H1 (cell line): ENCODE results near the gene NFIX. TPM values are rescaled to one million over a fixed set of nuclear protein-coding genes. Genes with fewer than 3 reads are reported as not detected.
A peak's percentile ranks its signal among the peaks of the same experiment; 100 is the strongest.

Source experiments
- CTCF ChIA-PET: fragments of 300-600 bp; sonication (Branson Sonifier 250); formaldehyde crosslinking; loops from one replicate; lab custom pipeline; 2021; ENCODE audit not compliant: partially characterized antibody; lab: Charles Lee
- POLR2A ChIA-PET: fragments of 300-600 bp; sonication (Branson Sonifier 250); formaldehyde crosslinking; loops from one replicate; lab custom pipeline; 2021; ENCODE audit warnings: inconsistent platforms; ENCODE audit not compliant: partially characterized antibody; lab: Charles Lee
- DNase-seq, 2 experiments: peaks; one replicate each; pipeline versions ENCODE4 v3.0.0 to v3.0.0-alpha.2; 2010 to 2022; ENCODE audit warnings: low spot score in 2 of 2, low read depth in 1 of 2, mixed read lengths in 1 of 2
- FAIRE-seq: peaks from 2 replicates; lab custom pipeline; 2011; peaks lifted over from hg19 to GRCh38; lab: Jason Lieb, UNC
- H2AFZ ChIP-seq: 2 replicates; pipeline ENCODE4 v1.8.1; 2012; ENCODE audit warnings: low read length, inconsistent platforms
- H2AK5ac ChIP-seq: 2 replicates; pipeline ENCODE4 v1.6.1; 2013; ENCODE audit warnings: low read depth, low read length
- H2BK120ac ChIP-seq: replicated peaks from 2 replicates; pipeline ENCODE3; 2013; ENCODE audit warnings: low read depth, low read length, inconsistent platforms
- H2BK12ac ChIP-seq: 2 replicates; pipeline ENCODE4 v1.6.1; 2013; ENCODE audit warnings: low read depth, low read length
- H2BK15ac ChIP-seq: 2 replicates; pipeline ENCODE4 v1.6.1; 2013; ENCODE audit warnings: low read length
- H2BK20ac ChIP-seq: 2 replicates; pipeline ENCODE4 v1.6.1; 2013; ENCODE audit warnings: low read length
- H2BK5ac ChIP-seq: 2 replicates; pipeline ENCODE4 v1.6.1; 2013; ENCODE audit warnings: low read depth, low read length
- H3K14ac ChIP-seq: 2 replicates; pipeline ENCODE4 v1.6.1; 2013; ENCODE audit warnings: inconsistent platforms; ENCODE audit not compliant: insufficient read length
- H3K18ac ChIP-seq: 2 replicates; pipeline ENCODE4 v1.6.1; 2013; ENCODE audit warnings: low read length; ENCODE audit errors: extremely low read depth
- H3K23ac ChIP-seq: 2 replicates; pipeline ENCODE4 v1.6.1; 2013; ENCODE audit warnings: inconsistent platforms; ENCODE audit not compliant: insufficient read length
- H3K23me2 ChIP-seq: 2 replicates; pipeline ENCODE4 v1.6.1; 2013; ENCODE audit warnings: low read depth, low read length
- H3K27ac ChIP-seq: 2 replicates; pipeline ENCODE4 v1.6.1; 2011; ENCODE audit warnings: low read depth, low read length, inconsistent platforms
- H3K27me3 ChIP-seq, 4 experiments: replicated peaks in 1 of 4; 1 replicate in 1 of 4; 2 replicates in 3 of 4; pipeline versions ENCODE4 v1.6.1 to v1.8.1; 2011 to 2013; ENCODE audit warnings: low read length in 3 of 4, mild to moderate bottlenecking in 3 of 4, inconsistent platforms in 2 of 4, mixed read lengths in 2 of 4, moderate library complexity in 1 of 4; ENCODE audit not compliant: control insufficient read depth in 3 of 4, insufficient read depth in 3 of 4; ENCODE audit errors: extremely low read depth in 1 of 4
- H3K36me3 ChIP-seq, 4 experiments: 2 replicates each; pipeline versions ENCODE4 v1.6.1 to v1.8.1; 2011 to 2013; ENCODE audit warnings: mild to moderate bottlenecking in 4 of 4, low read length in 3 of 4, moderate library complexity in 2 of 4, control low read depth in 1 of 4, inconsistent platforms in 1 of 4; ENCODE audit not compliant: insufficient read depth in 4 of 4, control insufficient read depth in 2 of 4
- H3K4ac ChIP-seq: replicated peaks from 2 replicates; pipeline ENCODE3; 2013; ENCODE audit warnings: low read length, low read depth, mixed read lengths, inconsistent platforms; ENCODE audit not compliant: insufficient read length
- H3K4me1 ChIP-seq, 4 experiments: replicated peaks in 1 of 4; 1 replicate in 1 of 4; 2 replicates in 3 of 4; pipeline versions ENCODE4 v1.6.1 to v1.8.1; 2011 to 2013; ENCODE audit warnings: low read length in 3 of 4, inconsistent platforms in 2 of 4, mixed read lengths in 1 of 4; ENCODE audit not compliant: insufficient read depth in 4 of 4, control insufficient read depth in 3 of 4
- H3K4me2 ChIP-seq, 2 experiments: 2 replicates each; pipeline versions ENCODE4 v1.6.1 to v1.8.1; 2011 to 2013; ENCODE audit warnings: low read depth in 2 of 2, low read length in 2 of 2, control low read depth in 1 of 2, inconsistent platforms in 1 of 2, mild to moderate bottlenecking in 1 of 2; ENCODE audit not compliant: insufficient read depth in 1 of 2
- H3K4me3 ChIP-seq, 4 experiments: fragments of 200-600, 300-600 bp in 1 of 4; sonication (generic), shearing (Covaris generic), sonication (Bioruptor Twin) in 1 of 4; 2 replicates each; pipeline versions ENCODE4 v1.5.1 to v1.8.1; 2011 to 2016; ENCODE audit warnings: low read length in 4 of 4, low read depth in 3 of 4, control low read depth in 2 of 4, inconsistent platforms in 2 of 4, mild to moderate bottlenecking in 2 of 4, mixed read lengths in 1 of 4, moderate library complexity in 1 of 4; ENCODE audit not compliant: insufficient read depth in 2 of 4; ENCODE audit errors: extremely low read depth in 1 of 4
- H3K56ac ChIP-seq: replicated peaks from 2 replicates; pipeline ENCODE3; 2013; ENCODE audit warnings: low read depth, mild to moderate bottlenecking, mixed read lengths, low read length, inconsistent platforms; ENCODE audit not compliant: insufficient read length
- H3K79me1 ChIP-seq: 2 replicates; pipeline ENCODE4 v1.6.1; 2013; ENCODE audit warnings: low read depth, low read length, control low read depth
- H3K79me2 ChIP-seq, 2 experiments: 2 replicates each; pipeline versions ENCODE4 v1.6.1 to v1.8.1; 2012 to 2013; ENCODE audit warnings: low read length in 2 of 2, mild to moderate bottlenecking in 2 of 2, inconsistent platforms in 1 of 2; ENCODE audit not compliant: insufficient read depth in 2 of 2, control insufficient read depth in 1 of 2
- H3K9ac ChIP-seq, 4 experiments: replicated peaks in 1 of 4; 1 replicate in 1 of 4; 2 replicates in 3 of 4; pipeline versions ENCODE4 v1.6.1 to v1.8.1; 2011 to 2013; ENCODE audit warnings: low read depth in 3 of 4, low read length in 3 of 4, control low read depth in 2 of 4, mild to moderate bottlenecking in 2 of 4, moderate library complexity in 2 of 4, inconsistent platforms in 1 of 4; ENCODE audit errors: extremely low read depth in 1 of 4
- H3K9me3 ChIP-seq, 2 experiments: 2 replicates each; pipeline versions ENCODE4 v1.6.1 to v1.8.1; 2012 to 2013; ENCODE audit warnings: mild to moderate bottlenecking in 2 of 2, moderate library complexity in 2 of 2, control low read depth in 1 of 2, inconsistent platforms in 1 of 2, low read depth in 1 of 2, low read length in 1 of 2, mixed read lengths in 1 of 2; ENCODE audit not compliant: insufficient read depth in 2 of 2
- H4K20me1 ChIP-seq, 2 experiments: replicated peaks in 1 of 2; 2 replicates each; pipeline versions ENCODE3 to v1.8.1; 2011 to 2013; ENCODE audit warnings: inconsistent platforms in 2 of 2, low read length in 2 of 2, mild to moderate bottlenecking in 1 of 2; ENCODE audit not compliant: insufficient read depth in 2 of 2, control insufficient read depth in 1 of 2
- H4K5ac ChIP-seq: 2 replicates; pipeline ENCODE4 v1.6.1; 2013; ENCODE audit warnings: low read length, low read depth, mixed read lengths, inconsistent platforms; ENCODE audit not compliant: insufficient read length
- H4K8ac ChIP-seq: 2 replicates; pipeline ENCODE4 v1.8.0; 2013; ENCODE audit warnings: mild to moderate bottlenecking, moderate library complexity, low read length, inconsistent platforms; ENCODE audit not compliant: insufficient read depth; ENCODE audit errors: extremely low read depth
- H4K91ac ChIP-seq: replicated peaks from 2 replicates; pipeline ENCODE3; 2013; ENCODE audit warnings: low read length, mixed read lengths, inconsistent platforms; ENCODE audit not compliant: insufficient read length
- JUND ChIP-seq: IDR thresholded peaks from 2 replicates; pipeline ENCODE4 v1.6.1; 2011; ENCODE audit warnings: mild to moderate bottlenecking, improper control_type of control experiment, low read length
- POLR2A ChIP-seq, 2 experiments: IDR thresholded peaks; 1 replicate in 1 of 2; 2 replicates in 1 of 2; pipeline ENCODE4 v1.6.1; 2011; ENCODE audit warnings: low read depth in 2 of 2, low read length in 2 of 2, mild to moderate bottlenecking in 2 of 2; ENCODE audit errors: control extremely low read depth in 1 of 2
- WGBS, 2 experiments: shearing (Covaris generic) in 1 of 2; methylation state at CpG; one replicate each; pipeline versions ENCODE4 v1.1.6 to v1.1.7; 2013 to 2015; ENCODE audit warnings: low lambda C conversion rate in 2 of 2, mixed read lengths in 2 of 2, inconsistent platforms in 1 of 2, low coverage in 1 of 2, missing lambda C conversion rate in 1 of 2; ENCODE audit not compliant: insufficient replicate concordance in 2 of 2, insufficient coverage in 1 of 2, insufficient read length in 1 of 2; ENCODE audit errors: extremely low coverage in 1 of 2, missing lambda C conversion rate in 1 of 2; 5-methylcytosine and 5-hydroxymethylcytosine counted together
- polyA plus RNA-seq, 7 experiments: library from polyadenylated mRNA; depleted of rRNA in 3 of 7; stranded (reverse) in 5 of 7; unstranded in 2 of 7; fragments of >200 nt in 5 of 7; fragments of 200-250 nt in 2 of 7; gene quantifications; 1 replicate in 5 of 7; 2 replicates in 1 of 7; 4 replicates in 1 of 7; pipeline versions ENCODE4 v1.2.1 to v1.2.3, GENCODE V29; 2011 to 2013; ENCODE audit warnings: missing spikeins in 2 of 7, mixed read lengths in 2 of 7
- total RNA-seq: library from RNA; stranded (reverse); fragmentation: NEBNext Ultra II Directional; extraction: Animal tissue kit (Norgen Biotek cat#: 25700); gene quantifications from 2 replicates; pipeline ENCODE4 v1.2.1, GENCODE V29; 2021

Gene NFIX
- total and polyA plus RNA-seq, 2 of the 8 experiments (the other 6 are each of a cell fraction or from before 2014, with no cell fraction given), result 0.03 to 0.20 TPM

DNA sequence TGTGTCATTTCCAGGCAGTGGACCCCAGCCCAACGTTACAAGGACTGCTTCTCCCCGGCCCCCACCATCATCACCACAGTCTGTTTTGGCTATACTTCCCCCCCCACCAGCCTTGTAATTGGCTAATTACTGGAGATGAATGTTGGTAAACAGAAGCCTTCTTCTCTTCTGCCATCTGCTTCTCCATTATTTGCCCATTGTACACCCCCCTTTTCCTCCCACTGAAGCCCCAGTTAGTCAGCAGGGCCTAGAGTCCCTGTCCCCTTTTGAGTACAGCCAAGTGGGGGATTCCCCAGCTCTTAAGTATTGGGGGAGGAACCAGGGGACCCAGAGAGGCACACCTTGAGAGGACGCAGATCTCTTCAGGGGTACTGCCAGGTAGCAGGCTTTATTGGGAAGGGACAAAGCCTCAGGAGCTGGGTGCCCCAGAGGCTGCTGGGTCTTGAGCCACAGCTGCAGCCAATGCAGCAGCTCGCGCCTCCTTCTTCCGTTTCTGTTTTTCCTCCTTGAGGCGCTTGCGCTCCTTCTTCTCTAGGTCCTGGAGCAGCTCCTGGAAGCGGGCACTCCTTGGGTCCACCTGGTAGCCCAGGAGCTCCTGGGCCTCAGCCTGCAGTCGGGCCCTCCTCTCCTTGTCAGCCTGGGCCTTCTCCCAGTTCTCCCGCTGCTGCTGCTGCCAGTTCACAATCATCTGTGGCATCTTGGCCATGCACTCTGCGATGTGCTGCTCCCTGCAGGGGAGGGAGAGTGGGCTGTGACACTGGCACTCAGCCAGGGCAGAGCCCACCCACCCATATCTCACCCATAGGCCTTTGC, 41.3 kb upstream of the NFIX start:
- Histone ChIP-seq H3K4ac (no peak overlapping the region), H4K5ac (no peak overlapping the region), H2BK5ac (no peak overlapping the region), H3K23ac (no peak overlapping the region), H2AFZ (no peak overlapping the region), H4K8ac (no peak overlapping the region), H3K9ac (no peak overlapping the region), H3K18ac (no peak overlapping the region), H3K23me2 (peaks cover 6% of the 10 kb centered on the region), H3K4me1 (peaks cover 0 to 4% (median 2%) of the 10 kb centered on the region in 4 experiments; a peak in 3 of 7 replicates), H3K27ac (no peak overlapping the region; the same call in 1 of the 2 replicates), H4K20me1 (peaks cover 0 to 9% of the 10 kb centered on the region in 2 experiments), H3K4me2 (no peak overlapping the region), H3K79me2 (peaks cover 4 to 27% of the 10 kb centered on the region in 2 experiments; a peak in 3 of 4 replicates), H2BK120ac (no peak overlapping the region)
- FAIRE-seq, result no peak
- no peak for DNase-seq
- POLR2A ChIA-PET, result interaction anchor here (0.6 to 8.1 kb wide), 25 partner anchors 7 to 309 kb away, joined by 3 to 71 read pairs (median 4); partner anchors contain the start of genes CALR, FARSA, GCDH and KLF1
- TF ChIP-seq POLR2A (IDR thresholded peaks at IDR 0.05; ENCODE audit: control extremely low read depth in 1 of 2, low read depth in 2 of 2, low read length in 2 of 2), result peak; percentile 8 to 19; a peak in 1 of 3 replicates
- no peak for TF ChIP-seq JUND
- TF ChIP-seq, all 59 proteins: peak for 1
- Histone ChIP-seq H3K56ac (no peak overlapping the region), H3K36me3 (peaks cover 12 to 45% (median 18%) of the 10 kb centered on the region in 4 experiments), H3K79me1 (peaks cover 4% of the 10 kb centered on the region; the same call in 1 of the 2 replicates), H3K4me3 (no peak overlapping the region), H4K91ac (no peak overlapping the region), H2AK5ac (no peak overlapping the region), H2BK20ac (no peak overlapping the region), H3K27me3 (no peaks in the 10 kb centered on the region), H2BK12ac (no peak overlapping the region), H2BK15ac (no peak overlapping the region), H3K14ac (no peak overlapping the region), H3K9me3 (no peaks in the 10 kb centered on the region)
- WGBS, 2 experiments, result 89% methylated on average over 12 of the region's 12 CpGs; no CpG with 5 or more reads in 1 of the 2 experiments
- CTCF ChIA-PET, result interaction anchor here (1.2 to 6.7 kb wide), 3 partner anchors 9 to 80 kb away, joined by 3 to 62 read pairs (median 3); no protein-coding TSS in a partner anchor
